IMR-90 (cell line): ENCODE results near the gene OSM. TPM values are rescaled to one million over a fixed set of nuclear protein-coding genes. Genes with fewer than 3 reads are reported as not detected.

ENCODE experiments used
- ATAC-seq: fragments of 200-7000 bp; cut with Tn5 transposase; 2 replicates; pipeline ENCODE4 v1.9.1; 2020; ENCODE audit warnings: low read depth, mild to moderate bottlenecking, moderate library complexity
- BruUV-seq: library from RNA; stranded (reverse); fragments of 400-500 nt; replicated peaks from 2 replicates; lab custom pipeline; 2021; lab: Mats Ljungman, UMichigan
- CTCF ChIA-PET: fragments of 300-600 bp; formaldehyde crosslinking; extraction: SDS; loops from one replicate; lab custom pipeline; 2021; ENCODE audit warnings: antibody characterized with exemption; lab: Yijun Ruan, JAX
- POLR2A ChIA-PET: fragments of 300-600 bp; sonication (Branson Sonifier 250); formaldehyde crosslinking; loops from one replicate; lab custom pipeline; 2022; ENCODE audit warnings: antibody characterized with exemption; ENCODE audit not compliant: unreplicated experiment; lab: Charles Lee
- DNase-seq: peaks from one replicate; pipeline ENCODE4 v3.0.0; 2013
- H2AFZ ChIP-seq: replicated peaks from 2 replicates; pipeline ENCODE3; 2013; ENCODE audit warnings: low read length, mild to moderate bottlenecking; ENCODE audit not compliant: poor library complexity
- H2AK5ac ChIP-seq: 2 replicates; pipeline ENCODE4 v1.6.1; 2013; ENCODE audit warnings: low read depth, low read length, inconsistent platforms
- H2AK9ac ChIP-seq: replicated peaks from 2 replicates; pipeline ENCODE3; 2013; ENCODE audit warnings: mild to moderate bottlenecking, low read depth, low read length, moderate library complexity; ENCODE audit not compliant: poor library complexity
- H2BK120ac ChIP-seq: 2 replicates; pipeline ENCODE4 v1.6.1; 2013; ENCODE audit warnings: low read depth, low read length, inconsistent platforms
- H2BK15ac ChIP-seq: 3 replicates; pipeline ENCODE4 v1.6.1; 2013; ENCODE audit warnings: low read depth, low read length, inconsistent platforms
- H2BK20ac ChIP-seq: 2 replicates; pipeline ENCODE4 v1.6.1; 2013; ENCODE audit warnings: low read depth, mild to moderate bottlenecking, inconsistent platforms, low read length, moderate library complexity
- H2BK5ac ChIP-seq: 2 replicates; pipeline ENCODE4 v1.6.1; 2013; ENCODE audit warnings: mild to moderate bottlenecking, low read depth, low read length, inconsistent platforms; ENCODE audit not compliant: poor library complexity, severe bottlenecking
- H3K14ac ChIP-seq: replicated peaks from 2 replicates; pipeline ENCODE4 v1.6.1; 2013; ENCODE audit warnings: low read depth, low read length, inconsistent platforms
- H3K18ac ChIP-seq: 2 replicates; pipeline ENCODE4 v1.6.1; 2013; ENCODE audit warnings: low read depth, low read length, control low read depth
- H3K23ac ChIP-seq: 2 replicates; pipeline ENCODE4 v1.6.1; 2013; ENCODE audit warnings: low read depth, low read length, inconsistent platforms
- H3K27ac ChIP-seq: 2 replicates; pipeline ENCODE4 v1.5.1; 2013; ENCODE audit warnings: mild to moderate bottlenecking, control low read depth, low read length; ENCODE audit not compliant: insufficient read depth
- H3K27me3 ChIP-seq: 2 replicates; pipeline ENCODE4 v1.6.1; 2013; ENCODE audit warnings: low read length; ENCODE audit not compliant: control insufficient read depth, insufficient read depth
- H3K36me3 ChIP-seq: 2 replicates; pipeline ENCODE4 v1.6.1; 2013; ENCODE audit warnings: low read length, mixed read lengths; ENCODE audit not compliant: control insufficient read depth, insufficient read depth
- H3K4ac ChIP-seq: 2 replicates; pipeline ENCODE4 v1.6.1; 2013; ENCODE audit warnings: low read depth, low read length, inconsistent platforms
- H3K4me1 ChIP-seq: 2 replicates; pipeline ENCODE4 v1.6.1; 2013; ENCODE audit warnings: low read length, mixed read lengths; ENCODE audit not compliant: control insufficient read depth, insufficient read depth
- H3K4me2 ChIP-seq: 2 replicates; pipeline ENCODE4 v1.6.1; 2013; ENCODE audit warnings: low read depth, mild to moderate bottlenecking, control low read depth, low read length, moderate library complexity
- H3K4me3 ChIP-seq: 2 replicates; pipeline ENCODE4 v1.5.1; 2013; ENCODE audit warnings: low read depth, mild to moderate bottlenecking, control low read depth, low read length, moderate library complexity; ENCODE audit not compliant: insufficient read depth
- H3K56ac ChIP-seq: 2 replicates; pipeline ENCODE4 v1.6.1; 2013; ENCODE audit warnings: low read length, inconsistent platforms; ENCODE audit not compliant: insufficient read depth; ENCODE audit errors: extremely low read depth
- H3K79me1 ChIP-seq, 2 experiments: 2 replicates each; pipeline ENCODE4 v1.6.1; 2013; ENCODE audit warnings: low read length in 2 of 2, inconsistent platforms in 1 of 2, low read depth in 1 of 2
- H3K9ac ChIP-seq: 2 replicates; pipeline ENCODE4 v1.6.1; 2013; ENCODE audit warnings: low read depth, low read length, control low read depth
- H3K9me1 ChIP-seq: 2 replicates; pipeline ENCODE4 v1.6.1; 2013; ENCODE audit warnings: low read length, inconsistent platforms; ENCODE audit not compliant: insufficient read depth
- H3K9me3 ChIP-seq: 2 replicates; pipeline ENCODE4 v1.6.1; 2013; ENCODE audit warnings: low read length; ENCODE audit not compliant: control insufficient read depth, insufficient read depth
- H4K20me1 ChIP-seq: 2 replicates; pipeline ENCODE4 v1.6.1; 2013; ENCODE audit warnings: low read length, inconsistent platforms; ENCODE audit not compliant: insufficient read depth
- H4K5ac ChIP-seq: 2 replicates; pipeline ENCODE4 v1.6.1; 2013; ENCODE audit warnings: mild to moderate bottlenecking, low read depth, low read length, control low read depth
- H4K8ac ChIP-seq, 2 experiments: 2 replicates each; pipeline ENCODE4 v1.6.1; 2013; ENCODE audit warnings: low read depth in 2 of 2, low read length in 2 of 2, control low read depth in 1 of 2, inconsistent platforms in 1 of 2
- H4K91ac ChIP-seq: 2 replicates; pipeline ENCODE4 v1.6.1; 2013; ENCODE audit warnings: low read depth, low read length, inconsistent platforms; ENCODE audit not compliant: insufficient read depth
- BHLHE40 ChIP-seq: fragments of 150-350 bp; IDR thresholded peaks from 2 replicates; pipeline ENCODE4 v1.6.1; 2016; ENCODE audit warnings: mild to moderate bottlenecking, low read depth, low read length
- CHD1 ChIP-seq: IDR thresholded peaks from 2 replicates; pipeline ENCODE4 v1.6.1; 2012; ENCODE audit warnings: low read depth, low read length, improper control_type of control experiment
- FOS ChIP-seq: fragments of 150-350 bp; IDR thresholded peaks from 2 replicates; pipeline ENCODE4 v1.6.1; 2016; ENCODE audit warnings: low read depth, low read length
- MAFK ChIP-seq: IDR thresholded peaks from 2 replicates; pipeline ENCODE4 v1.6.1; 2012; ENCODE audit warnings: low read depth, low read length, improper control_type of control experiment
- POLR2A ChIP-seq: IDR thresholded peaks from 2 replicates; pipeline ENCODE4 v1.6.1; 2012; ENCODE audit warnings: mild to moderate bottlenecking, low read depth, low read length
- RAD21 ChIP-seq: IDR thresholded peaks from 2 replicates; pipeline ENCODE4 v1.6.1; 2012; ENCODE audit warnings: low read length, improper control_type of control experiment
- RCOR1 ChIP-seq: IDR thresholded peaks from 2 replicates; pipeline ENCODE4 v1.6.1; 2012; ENCODE audit warnings: mild to moderate bottlenecking, low read length, improper control_type of control experiment; ENCODE audit not compliant: insufficient replicate concordance
- RFX5 ChIP-seq: IDR thresholded peaks from 2 replicates; pipeline ENCODE4 v1.8.0; 2012; ENCODE audit warnings: low read depth, mild to moderate bottlenecking, low read length, moderate library complexity
- SMC3 ChIP-seq: fragments of 150-350 bp; IDR thresholded peaks from 2 replicates; pipeline ENCODE4 v1.6.1; 2016; ENCODE audit warnings: low read depth, mild to moderate bottlenecking, antibody characterized with exemption, low read length, moderate library complexity
- WGBS, 2 experiments: methylation state at CpG; one replicate each; pipeline versions ENCODE4 v1.1.5 to v1.1.7; 2013; ENCODE audit warnings: missing lambda C conversion rate in 2 of 2; ENCODE audit not compliant: insufficient read length in 1 of 2; ENCODE audit errors: extremely low coverage in 2 of 2; 5-methylcytosine and 5-hydroxymethylcytosine counted together
- dilution Hi-C: fragments of 300-500 bp; cut with HindIII; formaldehyde crosslinking; loops from one replicate; pipeline ENCODE4 v1.14.3; 2018; ENCODE audit warnings: low sequenced_read_pairs; ENCODE audit not compliant: unreplicated experiment
- in situ Hi-C: fragments of 300-500 bp; cut with MboI; formaldehyde crosslinking; loops from 3 replicates; pipeline ENCODE4 v1.14.3; 2019; ENCODE audit warnings: low sequenced_read_pairs, inconsistent platforms, mixed read lengths
- intact Hi-C: fragments of 100-400 bp; cut with micrococcal nuclease; formaldehyde crosslinking; loops from 2 replicates; pipeline ENCODE4 v1.10.0; 2022
- polyA plus RNA-seq, 3 experiments: library from polyadenylated mRNA; depleted of rRNA; stranded (reverse); fragments of >200 nt; gene quantifications; 2 replicates each; pipeline ENCODE4 v1.2.3, GENCODE V29; 2012; ENCODE audit warnings: low replicate concordance in 1 of 3
- total RNA-seq: library from RNA; depleted of rRNA; stranded (reverse); fragments of >200 nt; gene quantifications from 2 replicates; pipeline ENCODE4 v1.2.3, GENCODE V29; 2012
- TF ChIP-seq, protein P1 (sequence below): fragments of 150-350 bp; IDR thresholded peaks from 2 replicates; pipeline ENCODE4 v1.6.1; 2017; ENCODE audit warnings: mild to moderate bottlenecking, antibody characterized with exemption, low read length, low read depth

Gene OSM
- total and polyA plus RNA-seq, 2 of the 4 experiments (the other 2 are of a cell fraction), result not detected

DNA sequence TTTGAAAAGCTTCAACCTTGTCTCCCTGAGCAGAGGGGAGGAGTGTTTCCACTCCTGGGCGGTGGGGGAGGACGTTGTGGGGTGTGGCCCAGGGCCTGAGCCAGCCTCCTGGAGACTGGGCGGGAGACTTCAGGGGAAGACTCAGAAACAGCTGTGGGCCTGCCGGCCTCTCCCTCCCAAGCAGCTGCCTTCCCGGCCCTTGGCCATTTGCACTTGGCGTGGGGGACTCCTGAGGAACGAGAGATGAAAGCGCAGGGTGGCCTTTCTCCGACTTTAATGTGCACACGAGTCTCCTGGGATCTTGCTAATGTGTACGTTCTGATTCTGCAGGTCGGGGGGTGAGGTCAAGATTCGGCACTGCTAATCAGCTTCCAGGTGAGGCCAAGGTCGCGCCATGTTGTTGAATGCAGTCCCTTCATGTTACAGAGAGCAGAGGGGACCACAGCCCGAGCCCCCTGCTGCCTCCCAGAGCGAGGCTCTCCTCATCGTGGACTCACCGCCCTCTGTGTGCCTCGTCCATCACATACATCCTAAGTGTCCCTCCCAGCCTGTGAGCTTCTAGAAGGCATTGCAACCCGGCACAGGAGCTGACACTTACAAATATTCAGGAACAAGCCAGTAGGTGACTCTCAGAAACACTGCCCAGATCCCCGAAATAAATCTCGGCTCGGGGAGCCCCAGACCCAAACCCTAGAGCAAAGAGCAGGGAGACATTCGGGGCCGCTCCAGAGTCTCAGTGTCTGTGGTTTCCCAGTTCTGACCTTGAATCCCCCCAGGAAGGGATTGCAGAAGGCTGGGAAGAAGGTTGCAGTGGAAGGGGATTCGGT is 27.8 kb downstream of the OSM start:
- H3K79me1 ChIP-seq, result peaks cover 16 to 34% of the 10 kb centered on the region in 2 experiments
- no peak overlapping the region for H3K4me3 ChIP-seq
- H2AK5ac ChIP-seq, result peak overlapping the region; percentile 94
- peaks cover 64% of the 10 kb centered on the region for H3K4me1 ChIP-seq
- peak overlapping the region; percentile 3; the same call in 1 of the 2 replicates for H3K4me2 ChIP-seq
- H3K56ac ChIP-seq, result no peak overlapping the region; the same call in 1 of the 2 replicates
- H3K9me3 ChIP-seq, result no peaks in the 10 kb centered on the region
- DNase-seq (peak; percentile 87), ATAC-seq (peak; percentile 53)
- WGBS, 2 experiments, result 50% methylated on average over 10 of the region's 27 CpGs; no CpG with 5 or more reads in 1 of the 2 experiments
- peaks cover 21% of the 10 kb centered on the region for H3K9me1 ChIP-seq
- H3K27me3 ChIP-seq, result no peaks in the 10 kb centered on the region
- peaks cover 35% of the 10 kb centered on the region for H3K36me3 ChIP-seq
- TF ChIP-seq FOS (0 out of 2 replicates have a peak, but pooled peaks have one; percentile 3), RFX5 (no peak), RAD21 (no peak), BHLHE40 (no peak), POLR2A (peak; percentile 64), SMC3 (no peak; the same call in 1 of the 2 replicates), CHD1 (no peak), RCOR1 (no peak), MAFK (no peak)
- TF ChIP-seq, protein P1, sequence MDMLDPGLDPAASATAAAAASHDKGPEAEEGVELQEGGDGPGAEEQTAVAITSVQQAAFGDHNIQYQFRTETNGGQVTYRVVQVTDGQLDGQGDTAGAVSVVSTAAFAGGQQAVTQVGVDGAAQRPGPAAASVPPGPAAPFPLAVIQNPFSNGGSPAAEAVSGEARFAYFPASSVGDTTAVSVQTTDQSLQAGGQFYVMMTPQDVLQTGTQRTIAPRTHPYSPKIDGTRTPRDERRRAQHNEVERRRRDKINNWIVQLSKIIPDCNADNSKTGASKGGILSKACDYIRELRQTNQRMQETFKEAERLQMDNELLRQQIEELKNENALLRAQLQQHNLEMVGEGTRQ, result no peak; the same call in none of the 2 replicates
- ChIA-PET CTCF (no interaction called here), POLR2A (interaction anchor here (0.6 to 1.1 kb wide), 2 partner anchors 14 to 30 kb away, joined by 3 to 18 read pairs; no protein-coding TSS in a partner anchor)
- H3K9ac ChIP-seq, result no peak overlapping the region
- peak overlapping the region; percentile 57 for H3K4ac ChIP-seq
- H3K23ac ChIP-seq, result no peak overlapping the region
- dilution Hi-C loops (no loop called here), intact Hi-C loops (loop anchor here (2.0 to 5.0 kb wide), 2 partner anchors 26 to 42 kb away; no protein-coding TSS in a partner anchor), in situ Hi-C loops (no loop called here)
- H4K20me1 ChIP-seq, result no peaks in the 10 kb centered on the region
- H2BK15ac ChIP-seq, result peak overlapping the region; percentile 83; the same call in 2 of the 3 replicates
- peak overlapping the region; percentile 10 for H2AFZ ChIP-seq
- peak overlapping the region; percentile 72 for H2AK9ac ChIP-seq
- peak overlapping the region; percentile 50; the same call in 1 of the 2 replicates for H2BK20ac ChIP-seq
- H4K91ac ChIP-seq, result peak overlapping the region; percentile 90
- peak overlapping the region; percentile 76 for H2BK120ac ChIP-seq
- H4K8ac ChIP-seq, result peak overlapping the region; percentile 69 to 99
- peak overlapping the region; percentile 14 for H3K18ac ChIP-seq
- peak overlapping the region; percentile 38; the same call in 1 of the 2 replicates for H3K14ac ChIP-seq
- peak overlapping the region; percentile 43 for H4K5ac ChIP-seq
- BruUV-seq, result no TSS peak
- H2BK5ac ChIP-seq, result peak overlapping the region; percentile 22
- peak overlapping the region; percentile 40 for H3K27ac ChIP-seq
